Kidney epithelial cell (primary cell): ENCODE results near the gene SLC28A1. TPM values are rescaled to one million over a fixed set of nuclear protein-coding genes. Genes with fewer than 3 reads are reported as not detected.
"Not testable (repeated sequence)": the region's sequence is repeated elsewhere in the genome, so short reads cannot be mapped to it uniquely, and the experiment has no call there.

Source experiments
- DNase-seq: peaks from one replicate; pipeline ENCODE4 v3.0.0-alpha.2; 2010; ENCODE audit warnings: low read depth
- H3K27me3 ChIP-seq: 2 replicates; pipeline ENCODE4 v1.6.0; 2011; ENCODE audit warnings: low read length; ENCODE audit not compliant: control insufficient read depth, insufficient read depth
- H3K36me3 ChIP-seq: 2 replicates; pipeline ENCODE4 v1.5.1; 2011; ENCODE audit warnings: low read length; ENCODE audit not compliant: control insufficient read depth, insufficient read depth
- H3K4me3 ChIP-seq: 2 replicates; pipeline ENCODE4 v1.5.1; 2011; ENCODE audit warnings: low read depth, mild to moderate bottlenecking, control low read depth, low read length
- CTCF ChIP-seq: IDR thresholded peaks from 2 replicates; pipeline ENCODE4 v1.5.1; 2011; ENCODE audit warnings: mild to moderate bottlenecking, moderate library complexity, low read length, control low read depth, inconsistent platforms; ENCODE audit not compliant: insufficient read depth, poor library complexity, severe bottlenecking
- total RNA-seq: library from RNA; depleted of rRNA; stranded (reverse); fragments of >200 nt; gene quantifications from 2 replicates; pipeline ENCODE4 v1.2.3, GENCODE V29; 2015

SLC28A1 gene
- total RNA-seq, 1 donor from 2014 or later: 0.17 TPM

- Histone ChIP-seq H3K27me3 (no peaks in the 10 kb centered on the region), H3K36me3 (no peaks in the 10 kb centered on the region), H3K4me3 (no peak overlapping the region)
- TF ChIP-seq CTCF: no peak
- no peak for DNase-seq
These were observed 44.2 kb upstream of the SLC28A1 start for GRCh38 chr15:84840255-84840654.

- DNase-seq: no peak
- no peak for TF ChIP-seq CTCF
- H3K36me3 ChIP-seq: no peaks in the 10 kb centered on the region
- H3K27me3 ChIP-seq: no peaks in the 10 kb centered on the region
- no peak overlapping the region for H3K4me3 ChIP-seq
These were observed 43.6 kb upstream of the SLC28A1 start for GRCh38 chr15:84840741-84841429.

DNA sequence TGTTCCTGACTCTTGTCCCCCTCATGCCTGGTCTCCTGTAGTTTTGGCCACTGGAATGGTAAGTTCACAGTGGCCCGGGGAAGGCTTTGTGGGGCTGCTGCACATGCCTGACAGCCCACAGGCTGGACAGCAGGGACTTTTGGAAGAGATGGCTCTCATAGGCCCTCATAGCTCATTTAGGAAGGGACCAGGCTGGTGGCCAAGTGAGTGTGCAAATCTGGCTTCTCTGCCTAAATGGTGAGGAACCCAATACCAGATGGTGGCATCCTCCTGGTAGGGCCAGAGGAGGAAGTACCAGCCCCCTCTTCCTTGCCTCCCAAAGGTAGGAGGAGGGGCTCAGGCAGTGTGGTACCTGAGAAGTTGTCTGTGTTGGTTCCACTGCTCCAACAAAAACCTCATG is 41.7 kb upstream of the SLC28A1 start:
- Histone ChIP-seq H3K4me3 (no peak overlapping the region), H3K27me3 (no peaks in the 10 kb centered on the region), H3K36me3 (no peaks in the 10 kb centered on the region)
- TF ChIP-seq CTCF: no peak
- no peak for DNase-seq

GRCh38 chr15:84844964-84845363 is 39.5 kb upstream of the SLC28A1 start:
- no peak overlapping the region for H3K4me3 ChIP-seq
- no peaks in the 10 kb centered on the region for H3K27me3 ChIP-seq
- TF ChIP-seq CTCF: no peak
- no peaks in the 10 kb centered on the region for H3K36me3 ChIP-seq
- DNase-seq: no peak

DNA sequence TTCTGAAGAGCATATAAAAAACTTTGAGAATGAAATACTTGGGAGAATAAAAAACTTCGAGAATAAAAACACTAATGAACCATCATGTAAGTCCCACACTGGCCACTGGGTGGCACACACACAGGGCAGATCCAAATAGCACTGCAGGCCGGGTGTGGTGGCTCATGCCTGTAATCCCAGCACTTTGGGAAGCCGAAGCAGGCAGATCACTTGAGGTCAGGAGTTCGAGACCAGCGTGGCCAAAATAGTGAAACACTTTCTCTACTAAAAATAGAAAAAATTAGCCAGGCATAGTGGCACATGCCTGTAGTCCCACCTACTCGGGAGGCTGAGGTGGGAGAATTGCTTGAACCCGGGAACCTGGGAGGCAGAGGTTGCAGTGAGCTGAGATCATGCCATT is 38.8 kb upstream of the SLC28A1 start:
- not testable (repeated sequence) for H3K4me3 ChIP-seq, DNase-seq, H3K27me3 ChIP-seq, H3K36me3 ChIP-seq
- TF ChIP-seq CTCF: peak; percentile 37

GRCh38 chr15:84846269-84846668 is 38.2 kb upstream of the SLC28A1 start:
- TF ChIP-seq CTCF: no peak
- H3K36me3 ChIP-seq: no peaks in the 10 kb centered on the region
- DNase-seq: no peak
- H3K27me3 ChIP-seq: no peaks in the 10 kb centered on the region
- no peak overlapping the region for H3K4me3 ChIP-seq
